ENCODE data around the gene CTPS2. TPM values are rescaled to one million over a fixed set of nuclear protein-coding genes. Genes with fewer than 3 reads are reported as not detected.
A peak's percentile ranks its signal among the peaks of the same experiment; 100 is the strongest.

Gene CTPS2
- total RNA-seq, 1 donor from 2014 or later, result 11.4 TPM

- no peaks in the 10 kb centered on the region for H3K36me3 Mint-ChIP-seq (ENCODE audit: low read depth, unreplicated experiment)
- Histone ChIP-seq H3K27ac (ENCODE audit: low read depth, low read length) (no peak overlapping the region), H3K4me2 (ENCODE audit: low read length) (no peak overlapping the region), H3K79me2 (ENCODE audit: insufficient read depth, low read length) (no peaks in the 10 kb centered on the region), H3K9me3 (ENCODE audit: insufficient read depth, low read depth, low read length) (no peaks in the 10 kb centered on the region), H3K27me3 (ENCODE audit: insufficient read depth, low read length) (no peaks in the 10 kb centered on the region), H4K20me1 (ENCODE audit: insufficient read depth, low read length) (no peaks in the 10 kb centered on the region), H3K9ac (ENCODE audit: low read length) (no peak overlapping the region), H3K4me3 (ENCODE audit: insufficient read depth, low read depth, low read length) (no peak overlapping the region), H2AFZ (ENCODE audit: low read depth, low read length) (no peak overlapping the region), H3K36me3 (ENCODE audit: insufficient read depth, low read length) (no peaks in the 10 kb centered on the region), H3K4me1 (ENCODE audit: insufficient read depth, low read length) (no peaks in the 10 kb centered on the region)
- TF ChIP-seq EZH2 (IDR thresholded peaks at IDR 0.05; ENCODE audit: insufficient read depth, low read length) (no peak), CTCF (IDR thresholded peaks at IDR 0.05; ENCODE audit: insufficient read depth, low read depth, low read length) (no peak)
- no peaks in the 10 kb centered on the region for H3K4me1 Mint-ChIP-seq (ENCODE audit: low read depth, unreplicated experiment)
- FAIRE-seq (peak; percentile 77), DNase-seq (ENCODE audit: low read depth) (peak; percentile 12)
- no peaks in the 10 kb centered on the region for H3K9me3 Mint-ChIP-seq (ENCODE audit: unreplicated experiment)
- H3K4me3 Mint-ChIP-seq (ENCODE audit: unreplicated experiment), result no peak overlapping the region
- no peaks in the 10 kb centered on the region for H3K27me3 Mint-ChIP-seq (ENCODE audit: low read depth, unreplicated experiment)
- H3K27ac Mint-ChIP-seq (ENCODE audit: unreplicated experiment), result no peak overlapping the region
These were observed 159.9 kb downstream of the CTPS2 start for GRCh38 chrX:16552546-16552945.

GRCh38 chrX:16547644-16548043 lies 164.8 kb downstream of the CTPS2 start:
- Histone ChIP-seq H4K20me1 (ENCODE audit: insufficient read depth, low read length) (no peaks in the 10 kb centered on the region), H3K4me1 (ENCODE audit: insufficient read depth, low read length) (no peaks in the 10 kb centered on the region), H3K79me2 (ENCODE audit: insufficient read depth, low read length) (no peaks in the 10 kb centered on the region), H3K4me3 (ENCODE audit: insufficient read depth, low read depth, low read length) (no peak overlapping the region), H3K9ac (ENCODE audit: low read length) (no peak overlapping the region), H3K27me3 (ENCODE audit: insufficient read depth, low read length) (no peaks in the 10 kb centered on the region), H3K9me3 (ENCODE audit: insufficient read depth, low read depth, low read length) (no peaks in the 10 kb centered on the region), H2AFZ (ENCODE audit: low read depth, low read length) (no peak overlapping the region), H3K27ac (ENCODE audit: low read depth, low read length) (no peak overlapping the region), H3K36me3 (ENCODE audit: insufficient read depth, low read length) (no peaks in the 10 kb centered on the region), H3K4me2 (ENCODE audit: low read length) (no peak overlapping the region)
- no peaks in the 10 kb centered on the region for H3K36me3 Mint-ChIP-seq (ENCODE audit: low read depth, unreplicated experiment)
- no peak for TF ChIP-seq CTCF (IDR thresholded peaks at IDR 0.05; ENCODE audit: insufficient read depth, low read depth, low read length)
- TF ChIP-seq EZH2 (IDR thresholded peaks at IDR 0.05; ENCODE audit: insufficient read depth, low read length), result no peak
- FAIRE-seq, result peak; percentile 26
- no peak for DNase-seq (ENCODE audit: low read depth)
- no peaks in the 10 kb centered on the region for H3K4me1 Mint-ChIP-seq (ENCODE audit: low read depth, unreplicated experiment)
- H3K27me3 Mint-ChIP-seq (ENCODE audit: low read depth, unreplicated experiment), result no peaks in the 10 kb centered on the region
- no peak overlapping the region for H3K27ac Mint-ChIP-seq (ENCODE audit: unreplicated experiment)
- no peaks in the 10 kb centered on the region for H3K9me3 Mint-ChIP-seq (ENCODE audit: unreplicated experiment)
- no peak overlapping the region for H3K4me3 Mint-ChIP-seq (ENCODE audit: unreplicated experiment)

GRCh38 chrX:16544969-16545368 lies 167.5 kb downstream of the CTPS2 start:
- no peaks in the 10 kb centered on the region for H3K36me3 ChIP-seq (ENCODE audit: insufficient read depth, low read length)
- peak; percentile 93 for FAIRE-seq
- H3K27ac ChIP-seq (ENCODE audit: low read depth, low read length), result no peak overlapping the region

More at GRCh38 chrX:16544969-16545368, 167.5 kb downstream of the CTPS2 start:
- Mint-ChIP-seq H3K27me3 (ENCODE audit: low read depth, unreplicated experiment) (no peaks in the 10 kb centered on the region), H3K9me3 (ENCODE audit: unreplicated experiment) (peaks cover 2% of the 10 kb centered on the region), H3K36me3 (ENCODE audit: low read depth, unreplicated experiment) (no peaks in the 10 kb centered on the region), H3K4me3 (ENCODE audit: unreplicated experiment) (no peak overlapping the region), H3K4me1 (ENCODE audit: low read depth, unreplicated experiment) (no peaks in the 10 kb centered on the region), H3K27ac (ENCODE audit: unreplicated experiment) (no peak overlapping the region)
- Histone ChIP-seq H3K27me3 (ENCODE audit: insufficient read depth, low read length) (no peaks in the 10 kb centered on the region), H3K4me1 (ENCODE audit: insufficient read depth, low read length) (no peaks in the 10 kb centered on the region), H2AFZ (ENCODE audit: low read depth, low read length) (no peak overlapping the region), H3K9me3 (ENCODE audit: insufficient read depth, low read depth, low read length) (no peaks in the 10 kb centered on the region), H3K9ac (ENCODE audit: low read length) (no peak overlapping the region), H3K4me2 (ENCODE audit: low read length) (no peak overlapping the region), H3K4me3 (ENCODE audit: insufficient read depth, low read depth, low read length) (no peak overlapping the region), H4K20me1 (ENCODE audit: insufficient read depth, low read length) (no peaks in the 10 kb centered on the region), H3K79me2 (ENCODE audit: insufficient read depth, low read length) (no peaks in the 10 kb centered on the region)
- DNase-seq (ENCODE audit: low read depth), result no peak
- no peak for TF ChIP-seq EZH2 (IDR thresholded peaks at IDR 0.05; ENCODE audit: insufficient read depth, low read length)
- TF ChIP-seq CTCF (IDR thresholded peaks at IDR 0.05; ENCODE audit: insufficient read depth, low read depth, low read length), result no peak

Small RNAs within 50 kb of the gene (microRNA-seq; reads per million reads assigned to microRNA genes)
- not detected for gene MIR548AM

Other genes starting within 250 kb of the CTPS2 start
- gene S100G, start 62.5 kb downstream of the CTPS2 start, total RNA-seq, result not detected in 2 replicates
- gene SYAP1, start 6.9 kb upstream of the CTPS2 start, total RNA-seq, result 35.5 and 39.2 TPM in 2 replicates
- gene TXLNG, start 73.8 kb upstream of the CTPS2 start, total RNA-seq, result 8.1 and 9.8 TPM in 2 replicates
- gene RBBP7, start 157.7 kb upstream of the CTPS2 start, total RNA-seq, result 77.6 and 86.1 TPM in 2 replicates
- gene REPS2, start 234.0 kb upstream of the CTPS2 start, total RNA-seq, result 1.2 and 1.3 TPM in 2 replicates